ENCODE data around the gene PTPRO.

PTPRO gene

GRCh38 chr12:15535352-15535781 lies 213.1 kb downstream of the PTPRO start:
- TF ChIP-seq CTCF (IDR thresholded peaks at IDR 0.05; ENCODE audit: low read depth, low read length) = no peak
- H3K4me3 ChIP-seq (ENCODE audit: low read depth, low read length) = no peak overlapping the region

GRCh38 chr12:15536446-15536845 lies 214.1 kb downstream of the PTPRO start:
- TF ChIP-seq CTCF (IDR thresholded peaks at IDR 0.05; ENCODE audit: low read depth, low read length) = no peak
- H3K4me3 ChIP-seq (ENCODE audit: low read depth, low read length) = no peak overlapping the region

- no peak for TF ChIP-seq CTCF (IDR thresholded peaks at IDR 0.05; ENCODE audit: low read depth, low read length)
- no peak overlapping the region for H3K4me3 ChIP-seq (ENCODE audit: low read depth, low read length)
Observed at GRCh38 chr12:15538881-15539280, 216.6 kb downstream of the PTPRO start.

GRCh38 chr12:15540005-15540404 lies 217.7 kb downstream of the PTPRO start:
- TF ChIP-seq CTCF (IDR thresholded peaks at IDR 0.05; ENCODE audit: low read depth, low read length) = no peak

GRCh38 chr12:15540469-15540872 lies 218.2 kb downstream of the PTPRO start:
- TF ChIP-seq CTCF (IDR thresholded peaks at IDR 0.05; ENCODE audit: low read depth, low read length) = no peak
- no peak overlapping the region for H3K4me3 ChIP-seq (ENCODE audit: low read depth, low read length)

More at GRCh38 chr12:15540005-15540404, 217.7 kb downstream of the PTPRO start:
- no peak overlapping the region for H3K4me3 ChIP-seq (ENCODE audit: low read depth, low read length)

GRCh38 chr12:15541996-15542631 lies 219.8 kb downstream of the PTPRO start:
- TF ChIP-seq CTCF (IDR thresholded peaks at IDR 0.05; ENCODE audit: low read depth, low read length) = no peak
- H3K4me3 ChIP-seq (ENCODE audit: low read depth, low read length) = no peak overlapping the region

GRCh38 chr12:15543347-15543746 lies 221.0 kb downstream of the PTPRO start:
- TF ChIP-seq CTCF (IDR thresholded peaks at IDR 0.05; ENCODE audit: low read depth, low read length) = no peak
- no peak overlapping the region for H3K4me3 ChIP-seq (ENCODE audit: low read depth, low read length)

Data from WI38 (cell line).